A673 (cell line): ENCODE measurements around the gene EPS15. TPM values are rescaled to one million over a fixed set of nuclear protein-coding genes. Genes with fewer than 3 reads are reported as not detected.

Experiments
- BruUV-seq: library from RNA; stranded (reverse); fragments of 400-500 nt; replicated peaks from 2 replicates; lab custom pipeline; 2021; lab: Mats Ljungman, UMichigan
- CTCF ChIA-PET: fragments of 300-600 bp; sonication (Branson Sonifier 250); formaldehyde crosslinking; loops from one replicate; lab custom pipeline; 2022; ENCODE audit warnings: antibody characterized with exemption; lab: Charles Lee
- POLR2A ChIA-PET: fragments of 300-600 bp; sonication (Branson Sonifier 250); formaldehyde crosslinking; loops from one replicate; lab custom pipeline; 2022; ENCODE audit warnings: antibody characterized with exemption; ENCODE audit not compliant: low non-redundant PET; lab: Charles Lee
- DNase-seq: peaks from one replicate; pipeline ENCODE4 v3.0.0-alpha.2; 2015; ENCODE audit warnings: low spot score
- H3K27ac ChIP-seq: fragments of 200-600 bp; sonication (generic); 2 replicates; pipeline ENCODE4 v1.5.1; 2016; ENCODE audit warnings: mixed run types, low read depth, mild to moderate bottlenecking, mixed read lengths, antibody characterized with exemption, low read length; ENCODE audit not compliant: poor library complexity, severe bottlenecking
- H3K27me3 ChIP-seq: fragments of 200-600 bp; sonication (generic); replicated peaks from 2 replicates; pipeline ENCODE4 v1.6.1; 2017; ENCODE audit warnings: mixed run types, low read depth, mild to moderate bottlenecking, mixed read lengths, antibody characterized with exemption, low read length; ENCODE audit not compliant: insufficient read depth, poor library complexity
- H3K36me3 ChIP-seq: fragments of 200-600 bp; sonication (generic); 2 replicates; pipeline ENCODE4 v1.6.1; 2016; ENCODE audit warnings: mixed run types, mild to moderate bottlenecking, mixed read lengths, antibody characterized with exemption, low read length; ENCODE audit not compliant: insufficient read depth, poor library complexity, severe bottlenecking
- H3K4me1 ChIP-seq: fragments of 200-600 bp; sonication (generic); 2 replicates; pipeline ENCODE4 v1.6.1; 2017; ENCODE audit warnings: mixed run types, mild to moderate bottlenecking, mixed read lengths, antibody characterized with exemption, low read length; ENCODE audit not compliant: insufficient read depth, poor library complexity, severe bottlenecking
- H3K4me3 ChIP-seq: fragments of 200-600 bp; sonication (generic); 2 replicates; pipeline ENCODE4 v1.5.1; 2016; ENCODE audit warnings: low read depth, mixed run types, mild to moderate bottlenecking, mixed read lengths, low read length; ENCODE audit not compliant: poor library complexity, severe bottlenecking
- H3K9me3 ChIP-seq: fragments of 200-600 bp; sonication (generic); 2 replicates; pipeline ENCODE4 v1.6.1; 2016; ENCODE audit warnings: mixed run types, low read depth, mild to moderate bottlenecking, mixed read lengths, antibody characterized with exemption, low read length; ENCODE audit not compliant: poor library complexity, severe bottlenecking
- EZH2 ChIP-seq: fragments of 200-600 bp; sonication (generic); IDR thresholded peaks from 2 replicates; pipeline ENCODE4 v1.6.1; 2017; ENCODE audit warnings: borderline replicate concordance, low read depth, mild to moderate bottlenecking, mixed read lengths, antibody characterized with exemption, low read length; ENCODE audit not compliant: poor library complexity, severe bottlenecking
- intact Hi-C: fragments of 100-400 bp; cut with micrococcal nuclease; formaldehyde crosslinking; loops from one replicate; pipeline ENCODE4 v1.10.0; 2022; ENCODE audit not compliant: unreplicated experiment
- total RNA-seq: library from RNA; stranded (reverse); gene quantifications from 2 replicates; pipeline ENCODE4 v1.2.3, GENCODE V29; 2021
- TF ChIP-seq, protein P1 (sequence below): fragments of 300-800, 200-600 bp; sonication (generic); conservative IDR thresholded peaks from 2 replicates; pipeline ENCODE4 v1.5.1; 2017; ENCODE audit warnings: low read depth, mild to moderate bottlenecking, antibody characterized with exemption, low read length, moderate library complexity, mixed read lengths

EPS15 gene
- total RNA-seq, 1 experiment from 2014 or later: 50.6 TPM

DNA sequence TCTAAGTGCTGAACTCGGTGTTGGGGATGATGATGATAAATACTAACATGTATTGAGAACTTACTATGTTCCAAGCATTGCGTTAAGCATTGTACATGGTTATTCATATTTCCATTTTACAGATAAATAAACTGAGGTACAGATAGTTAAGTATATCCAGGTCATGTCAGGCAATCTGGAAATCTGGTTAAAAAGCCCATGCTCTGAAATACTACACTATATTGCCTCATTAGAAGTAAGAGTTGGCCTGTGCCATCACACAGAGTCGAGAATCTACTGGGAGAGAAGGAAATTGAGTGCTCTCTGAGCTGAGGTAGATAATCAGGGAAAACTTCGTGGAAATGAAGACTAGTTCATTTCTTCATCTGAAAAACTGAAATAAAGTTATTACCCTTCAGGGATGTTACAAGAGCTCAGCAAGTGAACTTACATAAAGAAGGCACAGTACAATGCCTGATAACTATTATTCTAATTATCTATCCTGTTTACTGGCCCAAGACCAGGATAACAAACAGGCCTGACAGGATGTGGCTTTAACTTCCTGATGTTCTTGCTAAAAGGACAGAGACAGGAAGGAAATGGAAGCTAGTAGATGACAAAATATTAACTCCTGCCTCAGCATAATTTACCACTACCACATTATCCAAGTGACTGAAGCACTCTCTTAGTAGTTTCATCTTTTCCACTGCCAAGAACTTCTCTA is 85.6 kb downstream of the EPS15 start:
- peak; percentile 89 for DNase-seq
- intact Hi-C loops: loop anchor here (5.0 kb wide), 1 partner anchor 84 kb away; the partner anchor contains the start of gene EPS15
- no peak overlapping the region for H3K4me3 ChIP-seq
- POLR2A ChIA-PET: interaction anchor here (0.5 to 0.6 kb wide), 2 partner anchors 35 to 36 kb away, joined by 3 read pairs; no protein-coding TSS in a partner anchor
- H3K4me1 ChIP-seq: peaks cover 53% of the 10 kb centered on the region
- H3K9me3 ChIP-seq: no peaks in the 10 kb centered on the region
- CTCF ChIA-PET: no interaction called here
- peak overlapping the region; percentile 85 for H3K27ac ChIP-seq
- TF ChIP-seq, protein P1, sequence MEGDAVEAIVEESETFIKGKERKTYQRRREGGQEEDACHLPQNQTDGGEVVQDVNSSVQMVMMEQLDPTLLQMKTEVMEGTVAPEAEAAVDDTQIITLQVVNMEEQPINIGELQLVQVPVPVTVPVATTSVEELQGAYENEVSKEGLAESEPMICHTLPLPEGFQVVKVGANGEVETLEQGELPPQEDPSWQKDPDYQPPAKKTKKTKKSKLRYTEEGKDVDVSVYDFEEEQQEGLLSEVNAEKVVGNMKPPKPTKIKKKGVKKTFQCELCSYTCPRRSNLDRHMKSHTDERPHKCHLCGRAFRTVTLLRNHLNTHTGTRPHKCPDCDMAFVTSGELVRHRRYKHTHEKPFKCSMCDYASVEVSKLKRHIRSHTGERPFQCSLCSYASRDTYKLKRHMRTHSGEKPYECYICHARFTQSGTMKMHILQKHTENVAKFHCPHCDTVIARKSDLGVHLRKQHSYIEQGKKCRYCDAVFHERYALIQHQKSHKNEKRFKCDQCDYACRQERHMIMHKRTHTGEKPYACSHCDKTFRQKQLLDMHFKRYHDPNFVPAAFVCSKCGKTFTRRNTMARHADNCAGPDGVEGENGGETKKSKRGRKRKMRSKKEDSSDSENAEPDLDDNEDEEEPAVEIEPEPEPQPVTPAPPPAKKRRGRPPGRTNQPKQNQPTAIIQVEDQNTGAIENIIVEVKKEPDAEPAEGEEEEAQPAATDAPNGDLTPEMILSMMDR: no peak
- TF ChIP-seq EZH2: no peak
- H3K27me3 ChIP-seq: no peaks in the 10 kb centered on the region
- no TSS peak for BruUV-seq
- no peaks in the 10 kb centered on the region for H3K36me3 ChIP-seq

GRCh38 chr1:51432146-51432545 is 86.9 kb downstream of the EPS15 start:
- H3K27ac ChIP-seq: no peak overlapping the region
- intact Hi-C loops: loop anchor here (5.0 kb wide), 1 partner anchor 85 kb away; the partner anchor contains the start of gene EPS15
- H3K27me3 ChIP-seq: no peaks in the 10 kb centered on the region
- no peaks in the 10 kb centered on the region for H3K9me3 ChIP-seq
- no TSS peak for BruUV-seq
- TF ChIP-seq, protein P1: no peak
- no peak for TF ChIP-seq EZH2
- peaks cover 53% of the 10 kb centered on the region for H3K4me1 ChIP-seq
- ChIA-PET CTCF (no interaction called here), POLR2A (no interaction called here)
- no peak overlapping the region for H3K4me3 ChIP-seq
- no peaks in the 10 kb centered on the region for H3K36me3 ChIP-seq
- no peak for DNase-seq

GRCh38 chr1:51427438-51427837 is 91.6 kb downstream of the EPS15 start:
- BruUV-seq: no TSS peak
- H3K27ac ChIP-seq: no peak overlapping the region
- DNase-seq: no peak
- ChIA-PET POLR2A (no interaction called here), CTCF (no interaction called here)
- no peak for TF ChIP-seq EZH2
- TF ChIP-seq, protein P1: no peak
- H3K4me3 ChIP-seq: no peak overlapping the region
- no peaks in the 10 kb centered on the region for H3K9me3 ChIP-seq
- intact Hi-C loops: no loop called here
- no peaks in the 10 kb centered on the region for H3K36me3 ChIP-seq
- H3K27me3 ChIP-seq: no peaks in the 10 kb centered on the region
- peaks cover 37% of the 10 kb centered on the region for H3K4me1 ChIP-seq
